GM21390 (cell line): ENCODE measurements around the gene GSX1.
"Not testable (repeated sequence)": the region's sequence is repeated elsewhere in the genome, so short reads cannot be mapped to it uniquely, and the experiment has no call there.

Experiments used
- ATAC-seq: cut with Tn5 transposase; IDR thresholded peaks from one replicate; pipeline ENCODE4 v1.9.1; 2021; ENCODE audit not compliant: unreplicated experiment

Gene GSX1

GRCh38 chr13:27793507-27794367 is 1.5 kb downstream of the GSX1 start:
- no peak for ATAC-seq

GRCh38 chr13:27794368-27794691 is 2.0 kb downstream of the GSX1 start:
- no peak for ATAC-seq

- no peak for ATAC-seq
These were observed 2.8 kb downstream of the GSX1 start for GRCh38 chr13:27794921-27795717.

- no peak for ATAC-seq
These were observed 3.4 kb downstream of the GSX1 start for GRCh38 chr13:27795718-27796019.

GRCh38 chr13:27796544-27797227 is 4.4 kb downstream of the GSX1 start:
- no peak for ATAC-seq

- no peak for ATAC-seq
These were observed 4.9 kb downstream of the GSX1 start for GRCh38 chr13:27797228-27797624.

- no peak for ATAC-seq
These were observed 14.6 kb downstream of the GSX1 start for GRCh38 chr13:27806744-27807387.

GRCh38 chr13:27808851-27809550 is 16.7 kb downstream of the GSX1 start:
- no peak for ATAC-seq

- ATAC-seq: no peak
These were observed 17.7 kb downstream of the GSX1 start for GRCh38 chr13:27810009-27810408.

GRCh38 chr13:27810461-27810860 is 18.2 kb downstream of the GSX1 start:
- ATAC-seq: no peak

- no peak for ATAC-seq
These were observed 21.5 kb downstream of the GSX1 start for GRCh38 chr13:27813826-27814225.

GRCh38 chr13:27817832-27818231 is 25.5 kb downstream of the GSX1 start:
- not testable (repeated sequence) for ATAC-seq

GRCh38 chr13:27820524-27821482 is 28.5 kb downstream of the GSX1 start:
- no peak for ATAC-seq

- ATAC-seq: no peak
These were observed 29.3 kb downstream of the GSX1 start for GRCh38 chr13:27821566-27821965.

GRCh38 chr13:27822258-27822872 is 30.1 kb downstream of the GSX1 start:
- ATAC-seq: no peak

- ATAC-seq: no peak
These were observed 30.6 kb downstream of the GSX1 start for GRCh38 chr13:27822873-27823311.

- no peak for ATAC-seq
These were observed 31.8 kb downstream of the GSX1 start for GRCh38 chr13:27824121-27824520.

- ATAC-seq: no peak
These were observed 32.8 kb downstream of the GSX1 start for GRCh38 chr13:27825072-27825471.
